Activated CD4-positive, alpha-beta T cell treated with anti-CD3 and anti-CD28 coated beads for 36 hours (primary cell): ENCODE data around the gene ARL5A. TPM values are rescaled to one million over a fixed set of nuclear protein-coding genes. Genes with fewer than 3 reads are reported as not detected.
"Not testable (repeated sequence)": the region's sequence is repeated elsewhere in the genome, so short reads cannot be mapped to it uniquely, and the experiment has no call there.

ENCODE experiments used
- ATAC-seq: fragments of 200-7000 bp; cut with Tn5 transposase; one replicate; pipeline ENCODE4 v1.10.0; 2021; ENCODE audit warnings: mild to moderate bottlenecking, moderate library complexity
- CTCF ChIA-PET: fragments of 350-600 bp; sonication (Branson Sonifier 250); formaldehyde crosslinking; loops from one replicate; lab custom pipeline; 2021; ENCODE audit warnings: antibody characterized with exemption; lab: Charles Lee
- POLR2A ChIA-PET: fragments of 350-600 bp; sonication (Branson Sonifier 250); formaldehyde crosslinking; loops from one replicate; lab custom pipeline; 2021; ENCODE audit warnings: antibody characterized with exemption, inconsistent platforms; lab: Charles Lee
- DNase-seq: peaks from one replicate; pipeline ENCODE4 v3.0.0-alpha.2; 2020
- H3K27ac Mint-ChIP-seq: one replicate; pipeline ENCODE4 v1.8.0; 2021; ENCODE audit warnings: mixed read lengths
- H3K27me3 Mint-ChIP-seq: one replicate; pipeline ENCODE4 v1.8.0; 2021; ENCODE audit warnings: mixed read lengths
- H3K36me3 Mint-ChIP-seq: one replicate; pipeline ENCODE4 v1.8.0; 2021; ENCODE audit warnings: low read depth, mixed read lengths
- H3K4me1 Mint-ChIP-seq: one replicate; pipeline ENCODE4 v1.8.0; 2021; ENCODE audit warnings: mixed read lengths
- H3K4me3 Mint-ChIP-seq: one replicate; pipeline ENCODE4 v1.8.0; 2021; ENCODE audit warnings: mild to moderate bottlenecking, moderate library complexity, mixed read lengths
- H3K9me3 Mint-ChIP-seq: one replicate; pipeline ENCODE4 v1.8.0; 2021; ENCODE audit warnings: low read depth, mixed read lengths
- intact Hi-C, 2 experiments: fragments of 100-400 bp; cut with DNase I in 1 of 2; cut with micrococcal nuclease in 1 of 2; formaldehyde crosslinking; loops; one replicate each; pipeline versions ENCODE4 v1.14.2 to v1.15.1; 2022 to 2024; cut with DNase I, micrococcal nuclease
- total RNA-seq, 2 experiments: library from RNA; stranded (reverse); gene quantifications; one replicate each; pipeline ENCODE4 v1.2.3, GENCODE V29; 2021

The ARL5A gene
- total RNA-seq, 2 experiments from 2014 or later: 60.8 to 64.9 TPM

GRCh38 chr2:151794422-151794821 lies 33.8 kb downstream of the ARL5A start:
- H3K4me3 Mint-ChIP-seq, H3K4me1 Mint-ChIP-seq, H3K27me3 Mint-ChIP-seq, intact Hi-C loops, H3K27ac Mint-ChIP-seq, DNase-seq, H3K9me3 Mint-ChIP-seq, POLR2A ChIA-PET, ATAC-seq: not testable (repeated sequence)
- CTCF ChIA-PET: interaction anchor here (1.2 kb wide), 1 partner anchor 209 kb away, joined by 4 read pairs; no protein-coding TSS in a partner anchor
- H3K36me3 Mint-ChIP-seq: peaks cover 26% of the 10 kb centered on the region

- Mint-ChIP-seq H3K27me3 (no peaks in the 10 kb centered on the region), H3K4me1 (no peaks in the 10 kb centered on the region), H3K27ac (no peak overlapping the region), H3K36me3 (peaks cover 24% of the 10 kb centered on the region), H3K4me3 (no peak overlapping the region), H3K9me3 (no peaks in the 10 kb centered on the region)
- ATAC-seq (no peak), DNase-seq (no peak)
- ChIA-PET CTCF (interaction anchor here (0.7 to 0.9 kb wide), 2 partner anchors 23 to 180 kb away, joined by 3 read pairs; no protein-coding TSS in a partner anchor), POLR2A (no interaction called here)
- intact Hi-C loops: no loop called here
These were observed 35.1 kb downstream of the ARL5A start for GRCh38 chr2:151793123-151793522.

- CTCF ChIA-PET: interaction anchor here (0.7 kb wide), 1 partner anchor 180 kb away, joined by 3 read pairs; no protein-coding TSS in a partner anchor
- no peak overlapping the region for H3K4me3 Mint-ChIP-seq
These were observed 35.6 kb downstream of the ARL5A start for GRCh38 chr2:151792589-151792988.

GRCh38 chr2:151791545-151791944 lies 36.7 kb downstream of the ARL5A start:
- intact Hi-C loops: no loop called here
- H3K36me3 Mint-ChIP-seq: peaks cover 23% of the 10 kb centered on the region
- DNase-seq (no peak), ATAC-seq (no peak)
- H3K4me1 Mint-ChIP-seq: no peaks in the 10 kb centered on the region
- POLR2A ChIA-PET: no interaction called here
- no peak overlapping the region for H3K4me3 Mint-ChIP-seq
- H3K27me3 Mint-ChIP-seq: no peaks in the 10 kb centered on the region
- H3K9me3 Mint-ChIP-seq: no peaks in the 10 kb centered on the region
- CTCF ChIA-PET: no interaction called here
- H3K27ac Mint-ChIP-seq: no peak overlapping the region

More at GRCh38 chr2:151792589-151792988, 35.6 kb downstream of the ARL5A start:
- intact Hi-C loops: no loop called here
- DNase-seq (no peak), ATAC-seq (no peak)
- Mint-ChIP-seq H3K27me3 (no peaks in the 10 kb centered on the region), H3K36me3 (peaks cover 26% of the 10 kb centered on the region), H3K4me1 (no peaks in the 10 kb centered on the region), H3K9me3 (no peaks in the 10 kb centered on the region), H3K27ac (no peak overlapping the region)
- POLR2A ChIA-PET: no interaction called here

- Mint-ChIP-seq H3K9me3 (no peaks in the 10 kb centered on the region), H3K4me1 (no peaks in the 10 kb centered on the region), H3K27me3 (no peaks in the 10 kb centered on the region), H3K4me3 (no peak overlapping the region), H3K36me3 (peaks cover 18% of the 10 kb centered on the region), H3K27ac (no peak overlapping the region)
- intact Hi-C loops: no loop called here
- ATAC-seq (no peak), DNase-seq (no peak)
- POLR2A ChIA-PET: no interaction called here
- CTCF ChIA-PET: no interaction called here
These were observed 37.5 kb downstream of the ARL5A start for GRCh38 chr2:151790689-151791088.

- CTCF ChIA-PET: no interaction called here
These were observed 39.0 kb downstream of the ARL5A start for GRCh38 chr2:151789055-151789834.

GRCh38 chr2:151786483-151786882 lies 41.7 kb downstream of the ARL5A start:
- DNase-seq (no peak), ATAC-seq (no peak)
- CTCF ChIA-PET: interaction anchor here (1.2 to 1.6 kb wide), 2 partner anchors 20 to 239 kb away, joined by 3 to 7 read pairs; no protein-coding TSS in a partner anchor
- Mint-ChIP-seq H3K27ac (no peak overlapping the region), H3K9me3 (no peaks in the 10 kb centered on the region), H3K27me3 (no peaks in the 10 kb centered on the region), H3K4me3 (no peak overlapping the region), H3K4me1 (no peaks in the 10 kb centered on the region), H3K36me3 (peaks cover 30% of the 10 kb centered on the region)
- intact Hi-C loops: no loop called here
- POLR2A ChIA-PET: no interaction called here

More at GRCh38 chr2:151789055-151789834, 39.0 kb downstream of the ARL5A start:
- ATAC-seq (no peak), DNase-seq (no peak)
- no peak overlapping the region for H3K27ac Mint-ChIP-seq
- POLR2A ChIA-PET: no interaction called here
- H3K4me1 Mint-ChIP-seq: no peaks in the 10 kb centered on the region
- intact Hi-C loops: no loop called here
- no peaks in the 10 kb centered on the region for H3K9me3 Mint-ChIP-seq
- no peak overlapping the region for H3K4me3 Mint-ChIP-seq
- no peaks in the 10 kb centered on the region for H3K27me3 Mint-ChIP-seq
- H3K36me3 Mint-ChIP-seq: peaks cover 28% of the 10 kb centered on the region

GRCh38 chr2:151786077-151786476 lies 42.1 kb downstream of the ARL5A start:
- Mint-ChIP-seq H3K27me3 (no peaks in the 10 kb centered on the region), H3K27ac (no peak overlapping the region), H3K36me3 (peaks cover 30% of the 10 kb centered on the region), H3K4me3 (no peak overlapping the region), H3K4me1 (no peaks in the 10 kb centered on the region), H3K9me3 (no peaks in the 10 kb centered on the region)
- intact Hi-C loops: no loop called here
- ATAC-seq: no peak
- ChIA-PET POLR2A (no interaction called here), CTCF (interaction anchor here (1.2 to 1.6 kb wide), 2 partner anchors 21 to 239 kb away, joined by 3 to 7 read pairs; no protein-coding TSS in a partner anchor)
- no peak for DNase-seq

GRCh38 chr2:151783133-151783520 lies 45.1 kb downstream of the ARL5A start:
- Mint-ChIP-seq H3K4me1 (no peaks in the 10 kb centered on the region), H3K9me3 (no peaks in the 10 kb centered on the region), H3K27me3 (no peaks in the 10 kb centered on the region), H3K36me3 (peaks cover 47% of the 10 kb centered on the region), H3K27ac (no peak overlapping the region), H3K4me3 (no peak overlapping the region)
- ATAC-seq (no peak), DNase-seq (no peak)
- ChIA-PET POLR2A (no interaction called here), CTCF (no interaction called here)
- intact Hi-C loops: no loop called here

- no peaks in the 10 kb centered on the region for H3K9me3 Mint-ChIP-seq
- no peak overlapping the region for H3K27ac Mint-ChIP-seq
- CTCF ChIA-PET: no interaction called here
- POLR2A ChIA-PET: no interaction called here
- DNase-seq: no peak
- peaks cover 46% of the 10 kb centered on the region for H3K36me3 Mint-ChIP-seq
- no peaks in the 10 kb centered on the region for H3K4me1 Mint-ChIP-seq
- ATAC-seq: no peak
- intact Hi-C loops: no loop called here
- no peak overlapping the region for H3K4me3 Mint-ChIP-seq
- no peaks in the 10 kb centered on the region for H3K27me3 Mint-ChIP-seq
These were observed 45.7 kb downstream of the ARL5A start for GRCh38 chr2:151782378-151783132.

GRCh38 chr2:151781642-151782041 lies 46.6 kb downstream of the ARL5A start:
- no peak overlapping the region for H3K27ac Mint-ChIP-seq
- POLR2A ChIA-PET: no interaction called here
- no peak overlapping the region for H3K4me3 Mint-ChIP-seq
- no peaks in the 10 kb centered on the region for H3K4me1 Mint-ChIP-seq
- H3K9me3 Mint-ChIP-seq: no peaks in the 10 kb centered on the region
- ATAC-seq (no peak), DNase-seq (no peak)
- CTCF ChIA-PET: no interaction called here
- H3K27me3 Mint-ChIP-seq: no peaks in the 10 kb centered on the region
- peaks cover 52% of the 10 kb centered on the region for H3K36me3 Mint-ChIP-seq
- intact Hi-C loops: no loop called here
